HFF-Myc (cell line): ENCODE measurements around the gene RGS10.

Experiments
- DNase-seq: peaks from one replicate; pipeline ENCODE4 v3.0.0-alpha.2; 2011; ENCODE audit warnings: low read depth; ENCODE audit errors: extremely low read depth
- H3K4me3 ChIP-seq: replicated peaks from 2 replicates; pipeline ENCODE4 v1.5.1; 2011; ENCODE audit warnings: low read depth, mild to moderate bottlenecking, control low read depth, low read length
- CTCF ChIP-seq: IDR thresholded peaks from 2 replicates; pipeline ENCODE4 v1.5.1; 2012; ENCODE audit warnings: mild to moderate bottlenecking, low read depth, low read length, control low read depth; ENCODE audit errors: missing control alignments

RGS10 gene

GRCh38 chr10:119516381-119517234, 25.9 kb downstream of the RGS10 start:
- DNase-seq, result no peak
- no peak for TF ChIP-seq CTCF
- no peak overlapping the region for H3K4me3 ChIP-seq

DNA sequence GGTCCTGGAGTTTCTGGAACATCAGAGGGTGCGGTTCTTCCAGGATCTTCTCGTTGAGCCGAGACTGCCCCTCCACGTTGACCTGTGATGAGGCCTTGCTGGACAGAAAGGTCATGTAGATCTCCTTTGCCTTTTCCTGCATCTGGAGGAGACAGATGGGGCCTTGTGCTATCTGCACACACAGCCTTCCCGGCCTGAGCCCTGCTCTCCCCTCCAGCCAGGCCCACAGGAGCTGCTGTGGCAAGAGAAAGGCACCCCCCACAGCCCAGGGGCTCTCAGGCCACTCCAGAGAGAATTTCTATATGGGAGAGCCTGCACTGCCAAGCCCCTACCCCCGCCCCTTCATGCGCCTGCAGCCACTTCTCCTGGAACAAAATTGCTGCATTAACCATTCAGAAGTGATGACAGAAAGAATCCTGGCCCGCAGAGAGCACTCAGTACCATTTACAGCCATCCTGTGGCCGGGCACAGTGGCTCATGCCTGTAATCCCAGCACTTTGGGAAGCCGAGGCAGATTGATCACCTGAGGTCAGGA, 26.9 kb downstream of the RGS10 start:
- H3K4me3 ChIP-seq, result no peak overlapping the region
- DNase-seq, result no peak

GRCh38 chr10:119514819-119515218, 27.7 kb downstream of the RGS10 start:
- H3K4me3 ChIP-seq, result no peak overlapping the region
- DNase-seq, result no peak
- TF ChIP-seq CTCF, result no peak

More for the DNA sequence above, 26.9 kb downstream of the RGS10 start:
- TF ChIP-seq CTCF, result no peak

DNA sequence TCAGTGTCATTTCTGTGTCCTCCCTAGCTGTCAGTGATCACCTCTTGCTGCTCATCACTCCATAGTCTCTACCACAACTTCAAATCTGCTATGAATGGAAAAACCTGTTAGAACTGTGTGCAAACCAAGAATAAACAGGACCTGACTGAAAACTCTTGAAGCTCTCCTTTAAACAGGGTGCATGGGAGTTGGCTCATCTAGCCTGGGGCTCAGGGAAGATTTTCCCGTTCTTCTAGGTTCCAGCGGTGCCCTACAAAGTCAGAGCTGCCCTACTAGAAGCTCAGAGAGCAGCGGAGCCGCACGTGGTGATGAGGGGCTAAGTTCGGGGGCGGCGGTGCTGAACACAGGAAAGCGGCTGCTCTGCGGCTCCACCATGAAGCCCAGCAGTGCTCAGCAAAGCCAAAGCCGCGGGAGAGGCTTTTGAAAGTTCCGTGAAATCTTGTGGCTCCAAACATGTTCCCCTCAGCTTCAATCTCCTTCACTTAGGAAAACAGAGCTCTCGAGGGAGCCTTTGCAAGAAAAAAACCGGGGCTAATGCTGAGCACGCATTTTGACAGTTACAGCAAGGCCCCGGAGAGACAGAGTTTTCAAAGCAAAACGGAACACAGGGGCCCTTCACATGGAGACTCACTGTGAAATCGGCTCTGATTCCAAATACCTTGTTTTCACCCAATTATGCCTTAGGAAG, 30.5 kb downstream of the RGS10 start:
- no peak for DNase-seq
- TF ChIP-seq CTCF, result no peak
- H3K4me3 ChIP-seq, result no peak overlapping the region

- no peak for DNase-seq
- TF ChIP-seq CTCF, result no peak
- no peak overlapping the region for H3K4me3 ChIP-seq
These were observed 32.5 kb downstream of the RGS10 start for GRCh38 chr10:119509909-119510451.

GRCh38 chr10:119507115-119507514, 35.4 kb downstream of the RGS10 start:
- no peak for DNase-seq
- H3K4me3 ChIP-seq, result no peak overlapping the region
- TF ChIP-seq CTCF, result no peak
